Measurements from ENCODE around the gene SLC7A1. TPM values are rescaled to one million over a fixed set of nuclear protein-coding genes. Genes with fewer than 3 reads are reported as not detected.

The SLC7A1 gene
- total and polyA plus RNA-seq, 4 donors = 0.90 to 22.6 (median 1.4) TPM

- TF ChIP-seq CTCF (IDR thresholded peaks at IDR 0.05; ENCODE audit: low read depth, low read length, missing input control) (no peak), RXRA (IDR thresholded peaks at IDR 0.05) (no peak), TAF1 (conservative IDR thresholded peaks at IDR 0.05) (no peak), FOXA2 (IDR thresholded peaks at IDR 0.05) (no peak)
Observed at GRCh38 chr13:29577136-29578051, 18.1 kb downstream of the SLC7A1 start (continued).

- no peak overlapping the region for H3K9ac ChIP-seq (ENCODE audit: low read depth in 1 of 2, low read length in 2 of 2)
- no peaks in the 10 kb centered on the region for H3K4me1 ChIP-seq (ENCODE audit: control insufficient read depth in 4 of 4, insufficient read depth in 4 of 4, low read length in 3 of 4)
- H3K36me3 ChIP-seq (ENCODE audit: control insufficient read depth in 4 of 4, insufficient read depth in 3 of 4, low read depth in 1 of 4, low read length in 3 of 4) = no peaks in the 10 kb centered on the region
- no peak overlapping the region for H3K4me3 ChIP-seq (ENCODE audit: low read depth in 1 of 3, low read length in 3 of 3)
- H3K9me3 ChIP-seq (ENCODE audit: control insufficient read depth in 4 of 4, low read length in 3 of 4) = no peaks in the 10 kb centered on the region
- H3K27me3 ChIP-seq (ENCODE audit: control insufficient read depth in 4 of 4, insufficient read depth in 4 of 4, low read length in 3 of 4) = no peaks in the 10 kb centered on the region
- WGBS = 97% methylated on average over 7 of the region's 7 CpGs
- TF ChIP-seq SP1 (IDR thresholded peaks at IDR 0.05) (no peak), FOXA2 (IDR thresholded peaks at IDR 0.05) (no peak), FOXA1 (IDR thresholded peaks at IDR 0.05) (no peak), TAF1 (conservative IDR thresholded peaks at IDR 0.05) (no peak), EGR1 (IDR thresholded peaks at IDR 0.05; ENCODE audit: low read depth in 2 of 2) (no peak), RAD21 (IDR thresholded peaks at IDR 0.05) (no peak), ZBTB33 (IDR thresholded peaks at IDR 0.05) (no peak), HNF4G (IDR thresholded peaks at IDR 0.05) (no peak), CTCF (IDR thresholded peaks at IDR 0.05; ENCODE audit: low read depth, low read length, missing input control) (no peak), GABPA (IDR thresholded peaks at IDR 0.05 in 1 of 2, conservative IDR thresholded peaks at IDR 0.05 in 1 of 2) (no peak)
- H3K27ac ChIP-seq (ENCODE audit: low read depth in 1 of 2, low read length in 2 of 2) = no peak overlapping the region
- DNase-seq (ENCODE audit: low spot score) = no peak
Observed at GRCh38 chr13:29576581-29576980, 18.9 kb downstream of the SLC7A1 start.

GRCh38 chr13:29575098-29575497, 20.4 kb downstream of the SLC7A1 start:
- H3K27me3 ChIP-seq (ENCODE audit: control insufficient read depth in 4 of 4, insufficient read depth in 4 of 4, low read length in 3 of 4) = no peaks in the 10 kb centered on the region
- TF ChIP-seq JUND (IDR thresholded peaks at IDR 0.05) = no peak
- TF ChIP-seq RXRA (IDR thresholded peaks at IDR 0.05) = no peak
- no peak for TF ChIP-seq GABPA (IDR thresholded peaks at IDR 0.05 in 1 of 2, conservative IDR thresholded peaks at IDR 0.05 in 1 of 2)
- 59% methylated on average over 3 of the region's 3 CpGs for WGBS
- H3K27ac ChIP-seq (ENCODE audit: low read depth in 1 of 2, low read length in 2 of 2) = no peak overlapping the region
- H3K9ac ChIP-seq (ENCODE audit: low read depth in 1 of 2, low read length in 2 of 2) = no peak overlapping the region
- H3K9me3 ChIP-seq (ENCODE audit: control insufficient read depth in 4 of 4, low read length in 3 of 4) = no peaks in the 10 kb centered on the region
- no peak overlapping the region for H3K4me3 ChIP-seq (ENCODE audit: low read depth in 1 of 3, low read length in 3 of 3)
- DNase-seq (ENCODE audit: low spot score) = no peak
- no peaks in the 10 kb centered on the region for H3K4me1 ChIP-seq (ENCODE audit: control insufficient read depth in 4 of 4, insufficient read depth in 4 of 4, low read length in 3 of 4)
- H3K36me3 ChIP-seq (ENCODE audit: control insufficient read depth in 4 of 4, insufficient read depth in 3 of 4, low read depth in 1 of 4, low read length in 3 of 4) = no peaks in the 10 kb centered on the region
